Fibroblast of peridontal ligament (primary cell): ENCODE results near the gene SLC35C1.
"Not testable (repeated sequence)": the region's sequence is repeated elsewhere in the genome, so short reads cannot be mapped to it uniquely, and the experiment has no call there.

ENCODE experiments used
- DNase-seq: peaks from one replicate; pipeline ENCODE4 v3.0.0-alpha.2; 2010; ENCODE audit errors: extremely low read depth

SLC35C1 gene

DNA sequence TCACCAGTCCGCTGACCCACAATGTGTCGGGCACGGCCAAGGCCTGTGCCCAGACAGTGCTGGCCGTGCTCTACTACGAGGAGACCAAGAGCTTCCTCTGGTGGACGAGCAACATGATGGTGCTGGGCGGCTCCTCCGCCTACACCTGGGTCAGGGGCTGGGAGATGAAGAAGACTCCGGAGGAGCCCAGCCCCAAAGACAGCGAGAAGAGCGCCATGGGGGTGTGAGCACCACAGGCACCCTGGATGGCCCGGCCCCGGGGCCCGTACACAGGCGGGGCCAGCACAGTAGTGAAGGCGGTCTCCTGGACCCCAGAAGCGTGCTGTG lies 6.1 kb downstream of the SLC35C1 start:
- no peak for DNase-seq

DNA sequence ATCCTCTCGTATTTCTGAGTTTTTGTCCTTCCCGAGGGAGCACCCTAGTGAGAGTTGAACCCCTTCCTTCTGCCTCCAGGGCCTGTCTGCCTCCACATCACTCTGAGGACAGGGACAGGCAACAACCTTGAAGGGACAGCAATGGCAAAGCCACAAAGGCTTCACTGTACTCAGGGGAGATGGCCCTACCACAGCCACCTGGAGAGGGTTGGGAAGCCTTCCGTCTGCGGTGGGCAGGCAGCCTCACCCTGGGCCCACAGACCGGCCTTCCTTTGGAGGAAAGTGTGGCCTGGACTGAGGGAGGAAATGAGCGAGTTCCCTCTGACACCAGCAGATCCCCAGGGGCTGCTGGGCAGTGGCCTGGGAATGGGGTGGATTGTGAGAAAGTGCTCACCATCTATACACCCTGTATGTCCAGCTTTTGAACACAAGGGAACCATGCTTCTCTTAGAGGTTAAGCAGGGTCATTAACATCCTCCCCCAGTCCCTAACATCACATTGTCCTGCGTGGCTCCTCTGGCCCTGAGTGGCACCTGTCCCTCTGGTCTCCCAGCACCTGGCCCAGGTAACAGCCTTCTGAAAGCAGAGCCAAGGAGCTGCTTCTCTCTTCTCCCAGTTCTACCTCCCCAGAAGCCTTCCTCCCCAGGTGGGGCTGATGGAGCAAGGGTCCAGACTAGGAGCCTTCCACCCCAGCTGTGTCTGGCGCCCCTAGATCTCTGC lies 6.8 kb downstream of the SLC35C1 start:
- no peak for DNase-seq

DNA sequence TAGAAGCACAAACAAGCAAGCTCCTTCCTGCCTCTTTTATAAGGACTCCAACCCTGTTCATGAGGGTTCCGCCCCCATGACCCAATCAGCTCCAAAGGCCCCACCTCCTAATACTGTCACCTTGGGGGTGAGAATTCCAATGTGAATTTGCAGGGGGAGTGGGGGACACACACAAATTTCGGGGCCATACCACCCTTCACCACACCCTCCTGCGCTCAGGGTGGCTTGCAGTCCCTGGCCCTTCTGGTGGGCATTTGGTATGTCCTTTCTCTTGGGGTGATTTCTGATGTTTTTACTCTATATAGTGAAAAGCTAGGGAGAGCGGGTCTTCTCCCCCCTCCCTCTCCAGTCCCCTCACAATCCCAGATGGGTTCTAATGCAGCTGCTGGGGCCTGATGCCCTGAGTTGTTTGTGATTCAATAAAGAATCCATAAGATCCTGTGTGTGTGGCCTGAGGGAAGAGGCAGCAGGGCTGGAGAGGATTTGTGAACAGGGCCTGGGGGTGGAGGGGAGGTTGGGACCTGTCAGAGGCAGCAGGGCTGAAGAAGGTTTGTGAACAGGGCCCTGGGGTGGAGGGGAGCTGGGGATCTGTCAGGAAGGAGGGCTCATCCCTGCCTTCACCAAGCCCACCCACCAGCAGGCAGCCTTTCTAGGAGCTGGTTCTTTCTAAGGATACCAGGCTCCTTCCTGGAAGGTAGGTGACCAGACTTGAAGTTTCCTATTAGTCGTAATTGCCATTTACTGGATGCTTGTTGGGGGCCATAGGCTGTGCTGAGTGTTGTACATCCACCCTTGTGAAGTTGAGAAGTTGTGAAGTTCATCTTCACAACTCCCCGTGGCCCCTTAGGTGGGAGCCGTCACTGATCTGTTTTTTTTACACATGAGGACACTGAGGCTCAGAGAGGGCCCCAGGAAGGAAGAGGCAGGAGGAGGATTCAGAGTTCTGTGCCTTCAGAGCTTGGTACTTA lies 7.9 kb downstream of the SLC35C1 start:
- DNase-seq = no peak

DNA sequence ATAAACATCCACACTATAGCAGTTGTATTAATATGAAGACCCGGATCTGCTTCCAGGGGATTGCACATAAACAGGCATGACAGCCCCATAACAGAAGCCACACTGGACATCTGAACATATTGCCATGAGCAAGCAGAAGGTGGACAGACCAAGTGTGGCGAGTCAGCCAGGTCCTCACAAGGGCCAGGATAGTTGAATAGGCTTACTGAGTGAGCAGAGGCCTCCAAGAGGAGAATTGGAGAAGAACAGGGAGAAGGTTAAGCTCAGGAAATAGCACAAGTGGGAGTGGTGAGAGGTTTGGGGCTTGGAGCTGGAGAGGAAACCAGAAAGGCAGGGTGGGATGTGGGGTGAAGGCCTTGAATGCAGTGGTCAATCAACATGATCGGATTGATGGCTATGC lies 10.8 kb downstream of the SLC35C1 start:
- DNase-seq = peak; percentile 8

DNA sequence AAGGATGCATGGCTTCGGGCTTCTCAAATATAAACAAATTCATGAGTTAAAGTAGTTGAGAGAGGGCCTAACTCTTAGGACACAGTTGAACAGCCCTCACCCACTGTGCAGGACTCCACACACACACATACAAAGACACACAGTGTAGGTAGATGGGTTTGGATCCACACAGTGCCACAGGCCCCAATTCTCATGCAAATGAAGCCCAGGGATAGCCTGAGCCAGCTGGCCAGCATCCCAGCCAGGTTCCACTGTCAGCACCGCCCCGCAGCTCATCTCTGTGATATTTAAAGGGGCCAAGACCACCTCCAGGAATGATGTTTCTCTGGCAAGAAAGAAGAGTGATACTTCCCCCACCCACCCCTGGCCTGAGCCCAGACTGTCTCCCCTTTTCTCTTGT lies 11.7 kb downstream of the SLC35C1 start:
- DNase-seq = no peak

DNA sequence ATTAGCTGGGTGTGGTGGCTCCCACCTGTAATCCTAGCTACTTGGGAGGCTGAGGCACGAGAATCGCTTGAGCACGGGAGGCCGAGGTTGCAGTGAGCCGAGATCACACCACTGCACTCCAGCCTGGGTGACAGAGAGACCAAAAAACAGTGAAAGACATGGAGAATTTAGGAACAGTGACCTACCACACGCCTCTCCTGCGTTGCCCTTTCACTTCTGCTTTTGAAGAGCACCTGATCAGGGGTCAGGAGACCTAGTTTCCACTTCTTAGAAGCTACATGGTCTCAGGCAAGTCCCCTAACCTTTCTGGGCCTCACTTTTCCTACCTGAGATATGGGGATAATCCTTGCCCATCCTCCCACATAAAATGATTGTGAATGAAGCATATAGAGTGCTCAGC lies 12.2 kb downstream of the SLC35C1 start:
- no peak for DNase-seq

DNA sequence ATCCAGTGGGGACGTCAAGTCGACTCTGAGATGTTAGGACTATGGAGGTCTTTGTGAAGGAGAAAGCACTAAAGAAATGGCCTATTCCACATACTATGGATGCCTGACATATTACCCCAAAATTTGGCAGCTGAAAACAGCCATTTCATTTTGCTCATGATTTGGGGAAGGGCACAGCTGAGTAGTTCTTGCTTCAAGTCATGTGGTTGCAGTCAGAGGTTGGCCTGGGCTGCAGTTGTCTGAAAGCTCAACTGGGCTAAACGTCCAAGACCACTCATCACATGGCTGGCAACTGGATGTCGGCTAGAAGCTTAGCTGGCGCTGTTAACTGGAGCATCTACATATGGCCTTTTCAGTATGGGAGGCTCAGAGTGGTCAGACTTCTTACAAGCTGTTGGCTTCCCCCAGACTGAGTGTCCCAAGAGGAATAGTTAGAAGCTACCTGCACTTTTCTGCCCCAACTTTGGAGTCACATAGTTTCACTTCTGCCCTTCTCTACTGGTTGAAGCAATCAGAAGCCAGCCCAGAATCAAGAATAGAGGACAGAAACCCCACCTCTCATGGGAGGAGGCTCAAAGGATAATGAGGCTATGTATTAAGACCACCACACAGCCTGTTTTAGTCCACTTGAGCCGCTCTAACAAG lies 14.1 kb downstream of the SLC35C1 start:
- no peak for DNase-seq

DNA sequence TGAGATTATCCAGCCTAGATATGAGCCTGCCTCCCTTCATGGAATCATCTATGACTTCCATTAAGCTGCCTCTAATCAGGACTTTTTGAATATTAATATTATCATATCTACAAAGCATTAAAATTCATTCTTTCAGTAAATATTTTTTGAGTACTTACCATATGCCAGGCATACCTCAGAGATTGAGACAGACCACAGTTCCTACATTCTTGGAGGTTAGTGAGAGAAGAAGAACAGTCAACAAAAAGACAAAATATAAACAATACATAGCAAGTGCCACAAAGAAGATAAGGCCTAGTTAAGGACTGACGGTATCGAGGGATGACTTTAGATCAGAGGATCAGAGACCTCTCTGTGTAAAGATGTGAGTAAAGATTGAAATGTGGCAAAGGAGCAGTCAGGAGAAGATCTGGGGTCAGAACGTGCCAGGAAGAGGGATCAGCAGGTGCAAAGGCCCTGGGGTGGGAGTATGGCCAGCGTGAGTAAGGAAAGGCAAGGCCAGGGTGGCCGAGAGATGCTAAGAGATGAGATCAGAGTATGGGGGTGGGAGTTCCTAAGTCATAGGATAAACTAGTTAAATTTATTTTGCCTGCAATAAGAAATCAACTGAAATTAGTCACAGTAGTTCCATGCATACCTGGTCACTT lies 15.4 kb downstream of the SLC35C1 start:
- no peak for DNase-seq

DNA sequence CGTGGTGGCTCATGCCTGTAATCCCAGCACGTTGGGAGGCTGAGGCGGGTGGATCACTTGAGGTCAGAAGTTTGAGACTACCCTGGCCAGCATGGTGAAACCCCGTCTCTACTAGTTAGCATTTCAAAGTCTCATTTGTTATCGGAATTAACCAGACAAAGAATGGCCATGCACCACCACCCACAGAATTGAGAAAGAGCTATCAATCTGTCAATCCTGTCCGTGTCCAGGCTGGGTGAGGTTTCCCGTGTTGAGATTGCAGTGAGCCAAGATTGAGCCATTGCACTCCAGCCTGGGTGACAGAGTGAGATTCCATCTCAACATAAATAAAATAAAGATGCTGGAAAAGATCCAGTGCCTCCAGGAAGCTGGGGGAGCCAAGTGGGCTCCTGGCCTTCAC lies 21.5 kb downstream of the SLC35C1 start:
- DNase-seq = not testable (repeated sequence)

DNA sequence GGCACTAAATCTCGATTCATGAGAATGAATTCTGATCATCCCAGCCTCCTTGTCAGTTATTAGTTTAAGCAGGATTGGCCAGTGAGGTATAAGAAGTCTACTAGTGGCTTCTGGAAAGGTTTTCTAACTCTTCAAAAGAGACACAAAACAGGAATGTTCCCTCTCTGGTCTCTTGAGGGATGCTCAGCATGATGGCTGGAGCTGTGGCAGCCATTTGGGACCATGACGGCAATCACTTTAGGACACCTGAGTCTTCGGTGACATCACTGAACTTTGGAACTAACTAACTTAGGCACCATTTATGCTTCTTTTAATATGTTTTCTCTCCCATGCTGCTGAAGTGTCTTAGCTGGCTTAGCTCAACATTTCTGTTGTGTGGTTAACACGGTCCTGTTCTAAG lies 22.2 kb downstream of the SLC35C1 start:
- DNase-seq = no peak

DNA sequence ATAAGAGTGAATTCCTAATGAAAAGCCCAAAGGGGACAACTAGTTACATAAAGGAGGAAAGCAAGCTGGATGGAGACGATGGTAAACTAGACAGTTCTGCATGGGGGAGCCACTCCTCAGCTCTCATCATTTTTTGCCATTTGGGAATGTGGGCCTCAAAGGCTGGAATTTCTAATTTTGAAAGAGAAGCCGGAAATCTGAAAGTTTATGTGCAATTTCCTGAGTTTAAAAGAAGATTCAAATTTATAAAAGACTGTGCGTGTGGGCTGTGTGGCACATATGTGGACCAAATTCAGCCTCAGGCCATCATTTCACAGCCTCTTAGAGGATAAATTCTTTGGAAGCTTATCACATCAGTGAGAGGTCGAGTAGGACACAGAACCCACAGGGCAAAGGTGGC lies 24.0 kb downstream of the SLC35C1 start:
- no peak for DNase-seq

DNA sequence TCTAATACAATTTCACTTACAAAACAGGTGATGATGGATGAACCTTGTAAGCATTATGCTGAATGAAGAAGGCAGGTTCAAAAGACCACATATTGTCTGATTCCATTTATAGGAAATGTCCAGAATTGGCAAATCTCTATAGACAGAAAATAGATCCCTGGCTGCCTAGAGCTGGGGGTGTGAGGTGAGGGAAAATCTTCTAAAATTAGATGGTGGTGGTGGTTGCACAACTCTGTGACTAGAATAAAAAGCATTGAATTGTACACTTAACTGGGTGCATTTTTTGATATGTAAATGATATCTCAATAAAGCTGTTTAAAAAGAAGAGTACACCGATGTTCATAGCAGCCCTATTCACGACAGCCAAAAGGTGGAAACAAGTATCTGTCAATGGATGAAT lies 25.6 kb downstream of the SLC35C1 start:
- DNase-seq = no peak

DNA sequence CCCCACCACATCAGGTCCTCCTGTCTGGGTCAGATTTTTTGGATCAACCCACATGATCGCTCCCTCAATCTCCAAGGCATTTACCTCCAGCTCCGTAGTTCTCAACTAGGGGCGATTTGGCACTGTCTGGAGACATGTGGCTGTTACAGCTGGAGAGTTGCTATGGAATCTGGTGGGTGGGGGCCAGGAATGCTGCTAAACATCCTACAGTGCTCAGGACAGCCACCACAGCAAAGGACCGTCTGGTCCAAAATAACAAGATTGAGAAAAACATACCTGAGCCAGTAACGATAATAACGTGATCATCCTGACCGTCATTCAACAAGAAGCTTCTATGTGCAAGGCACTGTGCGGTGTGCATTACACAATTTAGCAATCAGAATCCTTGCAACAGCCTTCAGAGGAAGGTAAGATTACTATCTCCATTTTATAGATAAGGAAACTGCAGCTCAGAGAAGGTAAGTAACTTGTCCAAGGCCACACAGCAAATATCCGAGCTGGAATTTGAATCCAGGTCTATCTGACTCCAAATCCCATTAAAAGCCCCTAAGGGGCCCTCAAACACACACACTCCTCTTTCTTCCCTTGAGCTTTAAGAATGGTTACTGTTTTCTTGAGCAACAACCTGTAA lies 28.0 kb downstream of the SLC35C1 start:
- DNase-seq = no peak

DNA sequence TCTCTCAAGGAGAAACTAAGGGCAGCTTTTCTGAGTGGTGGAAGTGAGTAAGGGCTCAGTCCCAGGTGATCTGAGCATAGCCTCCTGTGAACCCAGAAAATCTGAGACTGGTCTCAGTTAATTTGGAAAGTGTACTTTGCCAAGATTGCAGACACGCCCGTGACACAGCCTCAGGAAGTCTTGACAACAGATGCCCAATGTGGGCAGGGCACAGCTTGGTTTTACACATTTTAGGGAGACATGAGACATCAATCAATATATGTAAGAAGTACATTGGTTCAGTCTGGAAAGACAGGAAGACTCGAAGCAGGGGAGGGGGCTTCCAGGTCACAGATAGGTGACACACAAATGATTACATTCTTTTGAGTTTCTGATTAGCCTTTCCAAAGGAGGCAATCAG lies 28.8 kb downstream of the SLC35C1 start:
- DNase-seq = no peak

DNA sequence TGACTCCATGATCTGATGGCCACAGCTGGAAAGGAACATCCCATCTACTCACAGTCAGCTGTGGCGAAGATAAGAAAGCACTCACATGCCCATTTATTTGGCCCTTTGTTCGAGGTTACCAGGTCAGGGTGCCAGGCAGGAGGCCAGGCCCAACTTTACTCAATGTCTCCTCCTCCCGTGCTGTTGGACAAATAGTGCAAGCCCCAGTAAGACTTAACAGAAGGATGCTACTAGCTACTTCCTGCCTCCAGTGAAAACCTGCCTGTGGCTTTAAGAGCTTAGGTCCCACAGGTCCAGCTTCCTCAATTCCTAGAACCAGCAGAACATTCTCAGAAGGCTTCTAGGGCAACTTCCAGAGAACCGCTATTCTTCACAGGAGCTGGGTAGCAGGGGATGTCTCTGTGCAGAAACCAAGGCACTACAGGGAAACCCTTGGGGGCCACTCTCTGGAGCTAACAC lies 29.4 kb downstream of the SLC35C1 start:
- no peak for DNase-seq

DNA sequence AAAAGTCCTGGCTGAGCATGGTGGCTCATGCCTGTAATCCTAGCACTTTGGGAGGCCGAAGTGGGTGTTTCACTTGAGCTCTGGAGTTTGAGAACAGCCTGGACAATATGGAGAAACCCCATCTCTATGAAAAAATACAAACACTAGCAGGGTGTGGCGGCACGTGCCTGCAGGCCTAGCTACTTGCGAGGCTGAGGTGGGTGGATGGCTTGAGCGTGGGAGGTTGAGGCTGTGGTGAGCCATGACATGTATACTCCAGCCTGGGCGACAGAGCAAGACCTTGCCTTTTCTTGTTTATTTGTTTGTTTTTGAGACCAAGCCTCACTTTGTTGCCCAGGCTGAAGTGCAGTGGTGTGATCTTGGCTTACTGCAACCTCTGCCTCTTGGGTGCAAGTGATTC lies 34.3 kb downstream of the SLC35C1 start:
- no peak for DNase-seq

DNA sequence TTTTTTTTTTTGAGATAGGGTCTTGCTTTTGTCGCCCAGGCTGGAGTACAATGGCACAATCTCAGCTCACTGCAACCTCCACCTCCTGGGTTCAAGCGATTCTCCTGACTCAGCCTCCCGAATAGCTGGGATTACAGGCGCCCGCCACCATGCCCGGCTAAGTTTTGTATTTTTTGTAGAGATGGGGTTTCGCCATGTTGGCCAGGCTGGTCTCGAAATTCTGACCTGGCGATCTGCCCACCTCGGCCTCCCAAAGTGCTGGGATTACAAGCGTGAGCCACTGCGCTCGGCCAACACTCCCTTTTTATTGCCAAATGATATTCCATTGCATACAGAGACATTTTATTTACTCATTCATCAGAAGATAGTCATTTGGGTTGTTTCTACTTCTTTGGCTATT lies 35.3 kb downstream of the SLC35C1 start:
- DNase-seq = not testable (repeated sequence)

DNA sequence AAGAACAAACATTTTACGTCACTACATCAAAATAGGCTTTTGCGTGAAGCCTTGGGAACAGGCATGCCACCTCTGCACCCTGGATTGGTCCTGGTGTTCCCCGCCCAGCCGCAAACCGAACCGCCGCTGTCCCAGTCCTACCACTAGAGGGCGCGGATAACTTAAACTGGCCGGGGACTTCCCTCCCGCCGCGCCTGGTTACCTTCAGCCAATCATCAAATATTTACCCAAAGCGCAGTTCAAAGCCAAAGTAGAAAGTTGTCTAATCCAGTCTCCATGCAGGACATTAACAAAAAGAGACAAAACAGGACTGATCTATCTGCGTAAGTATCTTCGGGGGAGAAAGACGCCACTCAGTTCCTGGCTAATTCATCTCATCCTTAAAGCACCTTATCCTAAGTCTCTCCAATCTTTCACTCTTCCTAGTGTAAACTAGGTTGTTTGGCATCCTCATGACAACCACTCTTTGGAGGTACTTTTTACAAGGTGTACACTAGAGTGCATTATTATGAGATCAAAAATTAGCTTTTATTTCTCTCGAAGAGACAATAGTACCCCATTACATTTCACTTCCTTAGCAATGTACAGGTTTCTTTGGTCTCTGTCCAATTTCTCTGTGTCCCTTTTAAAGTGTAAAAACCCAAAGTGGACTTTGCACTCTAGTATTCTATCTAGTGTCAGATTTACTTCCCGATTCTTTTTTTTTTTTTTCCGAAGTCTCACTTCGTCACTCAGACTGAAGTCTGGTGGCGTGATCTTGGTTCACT lies 38.4 kb downstream of the SLC35C1 start:
- peak; percentile 88 for DNase-seq

DNA sequence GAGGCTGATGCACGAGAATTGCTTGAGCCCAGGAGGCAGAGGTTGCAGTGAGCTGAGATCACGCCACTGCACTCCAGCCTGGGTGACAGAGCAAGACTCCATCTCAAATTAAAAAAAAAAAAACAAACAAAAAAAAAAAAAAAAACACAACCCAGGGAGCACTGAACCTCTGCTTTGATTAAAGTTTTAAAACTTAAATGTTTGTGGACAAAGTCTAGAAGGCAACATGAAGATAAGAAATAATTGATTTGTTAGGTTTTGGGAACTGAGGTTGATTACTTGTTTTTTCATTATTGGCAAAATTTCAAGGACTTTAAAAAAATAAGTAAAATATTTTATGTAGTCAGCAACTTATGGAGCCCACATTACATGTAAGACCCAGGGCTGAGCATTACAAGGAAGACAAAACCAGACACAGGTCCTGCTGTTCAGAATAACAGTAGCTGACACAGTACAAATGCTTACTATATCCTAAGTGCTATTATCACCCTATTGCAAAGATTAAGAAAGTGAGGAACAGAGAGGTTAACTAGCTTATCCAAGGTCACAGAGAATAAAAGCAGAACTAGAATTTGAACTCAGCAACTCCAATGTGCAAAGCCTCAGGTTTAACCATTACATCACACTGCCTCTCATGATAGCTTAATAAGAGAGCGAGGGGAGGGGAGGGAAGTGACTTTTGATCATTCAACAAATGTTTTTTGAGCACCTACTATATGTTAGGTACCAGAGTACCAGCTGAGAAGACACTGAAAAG lies 40.1 kb downstream of the SLC35C1 start:
- DNase-seq = no peak

DNA sequence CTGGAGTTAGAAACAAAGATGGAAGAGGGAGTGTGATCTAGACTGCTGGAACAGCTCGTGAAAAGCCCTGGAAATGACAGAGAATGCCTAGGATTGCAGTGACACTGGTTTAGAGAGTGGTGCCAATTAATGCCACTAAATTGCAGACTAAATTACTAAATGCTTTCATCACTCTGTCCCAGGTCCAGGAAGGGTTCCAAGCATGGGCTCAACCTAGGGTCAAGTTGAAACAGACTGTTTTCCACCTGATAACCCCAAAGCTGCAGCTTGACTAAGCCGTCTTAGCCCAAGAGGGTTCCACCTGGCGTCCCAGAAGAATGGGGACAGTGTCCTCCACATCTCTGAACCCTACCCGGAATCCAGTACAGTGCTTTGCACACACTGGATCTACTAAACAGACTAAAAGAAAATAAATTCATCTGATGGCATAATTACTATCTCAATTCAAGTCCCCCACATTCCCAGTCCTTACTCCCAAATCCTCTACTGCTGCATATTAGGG lies 41.3 kb downstream of the SLC35C1 start:
- DNase-seq = no peak
